C4-2B (cell line): ENCODE measurements around the gene CABP7.

ENCODE experiments used
- ZFX ChIP-seq: fragments of 450-650 bp; IDR thresholded peaks from 2 replicates; pipeline ENCODE4 v1.6.1; 2017
- TF ChIP-seq, protein P1 (sequence below): fragments of 450-650 bp; conservative IDR thresholded peaks from 2 replicates; pipeline ENCODE4 v1.5.1; 2017; ENCODE audit warnings: mild to moderate bottlenecking

DNA sequence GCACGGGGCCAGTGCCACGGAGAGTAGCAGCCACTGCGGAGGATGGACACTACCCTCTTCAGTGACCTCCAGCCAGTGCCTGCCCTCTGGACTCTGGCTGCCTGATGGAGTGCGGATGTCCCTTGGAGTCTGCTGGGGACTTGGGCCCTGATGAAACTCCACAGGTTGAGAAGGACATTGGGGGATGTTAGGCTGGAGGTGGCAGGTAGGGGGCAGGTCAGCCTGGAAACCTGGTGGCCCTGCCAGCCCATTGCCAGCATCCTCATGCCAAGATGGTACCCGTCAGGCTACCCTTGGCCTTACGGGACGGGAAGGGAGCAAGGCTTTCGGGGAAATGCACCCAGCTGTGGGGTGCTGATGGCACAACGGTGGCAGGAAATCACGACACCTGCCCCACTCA lies 4.0 kb downstream of the CABP7 start:
- TF ChIP-seq, protein P1, sequence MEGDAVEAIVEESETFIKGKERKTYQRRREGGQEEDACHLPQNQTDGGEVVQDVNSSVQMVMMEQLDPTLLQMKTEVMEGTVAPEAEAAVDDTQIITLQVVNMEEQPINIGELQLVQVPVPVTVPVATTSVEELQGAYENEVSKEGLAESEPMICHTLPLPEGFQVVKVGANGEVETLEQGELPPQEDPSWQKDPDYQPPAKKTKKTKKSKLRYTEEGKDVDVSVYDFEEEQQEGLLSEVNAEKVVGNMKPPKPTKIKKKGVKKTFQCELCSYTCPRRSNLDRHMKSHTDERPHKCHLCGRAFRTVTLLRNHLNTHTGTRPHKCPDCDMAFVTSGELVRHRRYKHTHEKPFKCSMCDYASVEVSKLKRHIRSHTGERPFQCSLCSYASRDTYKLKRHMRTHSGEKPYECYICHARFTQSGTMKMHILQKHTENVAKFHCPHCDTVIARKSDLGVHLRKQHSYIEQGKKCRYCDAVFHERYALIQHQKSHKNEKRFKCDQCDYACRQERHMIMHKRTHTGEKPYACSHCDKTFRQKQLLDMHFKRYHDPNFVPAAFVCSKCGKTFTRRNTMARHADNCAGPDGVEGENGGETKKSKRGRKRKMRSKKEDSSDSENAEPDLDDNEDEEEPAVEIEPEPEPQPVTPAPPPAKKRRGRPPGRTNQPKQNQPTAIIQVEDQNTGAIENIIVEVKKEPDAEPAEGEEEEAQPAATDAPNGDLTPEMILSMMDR: no peak
- no peak for TF ChIP-seq ZFX
